EH (cell line): ENCODE results near the gene PRPS1L1.

ENCODE experiments used
- DNase-seq: peaks from one replicate; pipeline ENCODE4 v3.0.0-alpha.2; 2015; ENCODE audit warnings: low read depth

The PRPS1L1 gene

DNA sequence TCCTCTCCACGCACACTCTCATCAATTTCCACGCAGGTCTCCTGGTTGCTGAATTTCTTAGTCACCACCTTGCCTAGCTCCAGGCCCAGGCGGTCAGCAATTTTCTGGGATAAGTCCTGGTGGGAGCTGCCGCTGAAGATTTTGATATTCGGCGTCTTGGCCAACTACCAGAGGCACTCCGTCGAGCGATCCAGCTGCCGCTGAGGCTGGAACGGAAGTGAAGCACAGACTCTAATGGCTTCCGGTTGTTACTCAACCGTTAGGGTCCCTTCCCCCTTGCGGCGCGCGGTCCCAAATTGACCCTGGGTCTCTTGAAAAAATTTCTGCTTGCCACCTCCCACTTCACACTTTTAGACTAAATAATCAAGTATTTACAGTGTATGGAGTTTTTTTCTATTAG lies at the start of gene PRPS1L1:
Gene PRPS1L1, minus strand, starts transcription at position 219 of the 400 bp plus-strand sequence.
- DNase-seq: no peak

GRCh38 chr7:18076461-18076860 lies 48.8 kb upstream of the PRPS1L1 start:
- DNase-seq: no peak

- DNase-seq: no peak
Measured at GRCh38 chr7:18068745-18069144, 41.1 kb upstream of the PRPS1L1 start.

DNA sequence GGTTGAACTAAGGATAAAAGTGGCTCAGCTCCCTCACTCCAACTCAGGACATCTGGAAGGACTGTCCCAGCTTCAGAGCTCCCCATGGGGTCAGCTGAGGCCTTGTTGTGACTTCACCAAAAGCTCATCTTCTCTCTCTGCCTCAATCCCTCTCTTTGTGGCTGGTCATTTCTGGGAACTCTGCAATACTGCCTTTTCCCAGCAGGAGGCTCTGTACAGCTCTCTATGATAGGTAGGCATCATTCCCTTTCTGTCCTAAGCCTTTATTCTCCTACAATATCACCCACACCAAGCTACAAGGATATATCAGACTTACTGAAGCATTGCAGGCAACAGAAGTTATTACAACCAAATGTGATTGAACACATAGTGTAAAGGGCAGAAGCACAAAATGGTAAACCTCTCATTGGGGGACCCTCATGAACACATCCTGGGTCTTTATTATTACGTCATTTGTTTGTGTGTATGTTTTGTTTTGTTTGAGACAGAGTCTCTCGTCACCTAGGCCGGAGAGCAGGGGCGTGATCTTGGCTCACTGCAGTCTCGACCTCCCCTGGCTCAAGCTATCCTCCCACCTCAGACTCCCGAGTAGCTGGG lies 36.7 kb upstream of the PRPS1L1 start:
- peak; percentile 30 for DNase-seq

DNA sequence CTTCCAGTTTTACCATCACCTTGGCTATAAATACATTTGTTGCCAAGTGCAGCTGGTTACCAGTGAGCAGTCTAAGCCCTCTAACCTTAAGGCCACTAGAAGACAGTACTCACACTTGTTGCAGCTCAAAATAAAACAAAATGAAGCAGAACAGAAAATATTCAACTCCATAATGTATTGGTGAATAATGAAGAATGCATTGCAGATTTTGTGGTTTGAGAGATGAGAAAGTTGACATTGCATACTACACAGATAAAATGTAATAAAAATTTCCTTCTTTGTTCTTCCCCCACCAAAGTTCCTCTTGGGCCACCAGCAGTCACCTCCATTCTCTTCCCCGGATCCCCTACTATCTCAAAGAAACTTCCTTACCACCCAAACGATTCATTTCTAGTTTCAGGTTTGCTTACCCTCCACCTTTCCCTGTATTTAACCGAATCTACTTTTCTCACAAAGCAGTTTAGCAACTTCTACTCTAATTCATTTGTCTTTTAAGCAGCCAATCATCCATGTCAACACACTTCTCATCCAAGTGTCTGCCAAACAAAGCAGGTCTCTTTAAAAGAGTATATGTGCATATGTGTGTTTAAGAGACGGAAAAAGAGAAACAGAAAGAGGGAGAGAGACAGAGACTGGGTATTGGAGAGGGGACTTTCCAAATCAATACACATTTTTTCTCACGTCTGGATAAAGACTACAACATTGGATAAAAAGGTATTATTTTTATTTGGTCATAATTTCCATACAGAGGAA lies 35.7 kb upstream of the PRPS1L1 start:
- DNase-seq: no peak

DNA sequence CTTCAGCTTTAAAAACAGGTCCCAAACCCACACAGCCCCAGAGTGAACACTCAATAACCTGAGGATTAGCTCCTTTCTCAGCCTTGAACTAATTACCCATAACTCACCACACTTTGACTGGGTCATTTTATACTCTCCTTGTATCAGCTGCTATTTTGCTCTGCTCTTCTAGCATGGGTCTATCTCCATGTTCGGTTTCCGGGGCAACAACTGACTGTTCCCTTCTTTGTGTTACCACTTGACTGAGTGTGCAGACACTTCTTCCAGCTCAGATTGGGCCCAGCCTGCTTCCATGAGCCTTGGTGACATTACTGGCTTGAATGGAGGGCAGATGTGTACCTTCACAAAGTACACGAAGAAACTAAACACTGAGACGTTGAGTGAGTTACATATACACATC lies 31.5 kb upstream of the PRPS1L1 start:
- DNase-seq: no peak

DNA sequence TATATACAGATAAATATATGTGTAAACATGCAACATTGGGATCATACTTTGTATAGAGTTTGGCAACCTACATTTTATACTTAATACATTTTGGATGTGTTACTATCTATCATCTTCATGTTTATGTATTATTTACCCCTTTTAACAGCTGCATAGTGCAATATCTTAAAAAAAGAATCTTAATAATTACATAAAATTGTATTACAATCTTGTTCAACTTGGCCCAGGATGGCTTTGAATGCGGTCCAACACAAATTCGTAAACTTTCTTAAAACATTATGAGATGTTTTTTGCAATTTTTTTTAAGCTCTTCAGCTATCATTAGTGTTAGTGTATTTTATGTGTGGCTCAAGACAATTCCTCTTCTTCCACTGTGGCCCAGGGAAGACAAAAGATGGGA lies 26.3 kb upstream of the PRPS1L1 start:
- DNase-seq: no peak

DNA sequence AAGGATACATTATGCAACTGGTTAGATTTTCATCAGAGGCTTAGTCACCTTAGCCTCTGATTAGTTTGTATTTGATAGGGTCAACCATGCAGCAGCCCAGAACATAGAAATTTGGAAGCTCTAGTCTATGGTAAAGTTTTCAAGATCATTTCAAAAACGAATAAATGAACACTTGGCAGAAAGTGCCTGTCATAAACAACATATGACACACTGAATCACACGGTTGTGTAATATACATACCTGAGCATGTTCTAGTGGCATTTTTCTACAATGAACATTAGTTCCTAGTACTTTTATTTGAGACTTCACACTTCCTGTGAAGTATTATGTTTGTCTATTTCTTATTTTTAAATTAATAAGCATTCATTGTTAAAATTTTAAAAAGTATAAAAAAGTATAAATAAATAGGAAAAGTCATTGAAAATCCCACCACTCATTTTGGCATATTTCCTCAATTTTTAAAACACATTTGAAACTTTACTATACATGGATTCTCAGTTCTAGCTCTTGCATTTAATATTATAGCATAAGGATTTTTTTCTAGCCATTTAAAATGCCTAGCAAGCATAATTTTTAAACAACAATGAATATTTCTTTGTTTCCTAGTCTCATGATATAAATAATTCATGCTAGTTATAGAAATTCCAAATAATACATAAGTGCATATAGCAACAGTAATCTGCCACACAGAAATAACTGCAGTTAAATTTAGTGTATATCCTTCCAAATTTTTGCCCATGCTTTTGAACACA lies 25.7 kb upstream of the PRPS1L1 start:
- no peak for DNase-seq

- no peak for DNase-seq
Measured at GRCh38 chr7:18049262-18049661, 21.6 kb upstream of the PRPS1L1 start.

DNA sequence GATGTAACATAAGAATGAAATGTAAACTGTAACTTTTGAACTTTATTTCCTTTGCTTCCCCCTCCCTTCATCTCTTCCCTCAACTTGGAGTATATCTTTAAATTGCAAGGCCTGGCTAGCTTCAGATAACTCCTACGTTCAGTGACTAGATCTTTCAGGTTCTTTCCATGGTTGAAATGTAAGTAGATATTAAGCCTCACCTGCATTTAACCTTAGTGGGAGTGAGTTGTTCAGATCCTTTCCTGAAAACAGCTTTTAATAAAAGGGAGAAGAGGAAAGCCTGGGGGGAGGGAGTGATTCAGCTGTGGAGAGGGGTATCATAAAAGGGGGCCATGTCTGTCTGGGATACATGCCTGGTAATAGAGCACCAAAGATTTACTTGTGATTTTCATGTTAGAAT lies 19.0 kb upstream of the PRPS1L1 start:
- DNase-seq: no peak

DNA sequence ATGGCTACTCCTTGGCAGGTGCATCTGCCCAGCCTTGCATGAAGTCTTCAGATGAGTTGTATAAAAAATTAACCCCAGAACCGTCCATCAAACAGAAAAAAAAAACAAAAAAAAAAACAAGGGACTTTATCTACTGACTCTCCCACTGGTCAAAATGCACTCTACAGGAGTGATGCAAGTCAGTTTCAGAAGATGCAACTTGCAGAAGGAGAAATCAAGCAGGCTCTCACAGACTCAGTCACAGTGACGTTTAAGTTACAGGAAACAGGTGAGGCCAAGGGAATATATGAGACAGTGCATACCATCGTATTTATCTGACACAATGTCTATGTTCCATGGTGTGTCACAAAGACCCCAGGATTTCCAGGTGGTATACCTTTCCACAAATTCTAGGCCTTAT lies 17.5 kb upstream of the PRPS1L1 start:
- DNase-seq: no peak

GRCh38 chr7:18041191-18041590 lies 13.5 kb upstream of the PRPS1L1 start:
- DNase-seq: no peak

- DNase-seq: peak; percentile 82
Measured at GRCh38 chr7:18040196-18040595, 12.6 kb upstream of the PRPS1L1 start.

DNA sequence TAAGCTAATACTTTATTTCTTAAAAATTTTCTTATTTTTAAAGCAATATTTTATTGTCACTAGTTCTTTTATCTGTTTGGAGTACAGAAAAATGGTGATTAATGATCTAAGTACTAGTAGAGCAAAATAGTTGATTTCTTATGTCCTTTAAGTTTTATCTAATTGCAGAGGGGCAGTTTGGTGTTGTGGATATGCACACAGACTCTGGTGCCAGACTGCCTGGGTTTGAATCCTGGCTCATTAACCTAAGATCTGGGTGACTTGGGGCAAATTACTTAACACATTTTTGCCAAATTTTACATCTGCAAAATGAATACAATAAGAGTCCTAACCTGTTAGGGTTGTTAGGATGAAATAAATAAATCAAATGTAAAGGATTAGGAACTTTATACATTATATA lies 10.7 kb upstream of the PRPS1L1 start:
- DNase-seq: no peak

- no peak for DNase-seq
Measured at GRCh38 chr7:18037609-18038008, 10.0 kb upstream of the PRPS1L1 start.

DNA sequence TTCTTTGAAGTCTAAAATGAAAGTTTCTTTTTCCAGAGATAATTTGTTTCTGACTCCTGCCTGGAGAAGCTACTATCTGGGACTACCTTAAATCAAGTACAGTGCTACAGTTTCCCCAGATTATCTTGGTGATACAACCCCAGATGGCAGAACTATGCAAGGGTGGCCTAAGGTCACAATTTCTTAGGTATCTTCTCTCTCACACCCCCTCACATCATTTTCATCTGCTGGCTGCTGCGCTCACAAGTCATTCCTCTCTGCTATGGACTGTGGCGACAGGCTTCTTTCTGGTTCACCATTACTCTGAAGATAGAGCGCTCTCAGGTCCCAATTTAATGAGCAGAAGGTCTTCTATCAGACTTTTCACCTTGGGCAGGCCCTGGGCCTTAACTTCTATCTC lies 9.1 kb upstream of the PRPS1L1 start:
- DNase-seq: no peak

DNA sequence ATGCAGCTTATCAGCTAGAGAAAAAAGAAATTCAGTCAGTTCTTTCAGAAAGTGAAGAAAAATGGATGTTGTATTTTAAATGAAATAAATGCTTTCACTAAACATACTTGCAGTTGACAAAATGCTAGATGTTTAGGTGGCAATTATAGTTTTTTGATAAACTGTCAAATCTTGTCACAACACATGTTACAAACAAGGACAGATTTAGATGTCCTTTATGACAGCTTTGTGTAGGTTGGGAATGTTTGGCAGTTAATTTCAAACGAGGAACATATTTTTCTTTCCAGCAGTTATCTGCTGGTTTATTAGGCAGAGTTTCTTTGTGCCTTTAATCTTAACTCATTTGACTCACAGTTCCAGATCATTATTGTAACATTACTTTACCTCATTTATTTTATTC lies 3.1 kb upstream of the PRPS1L1 start:
- no peak for DNase-seq

DNA sequence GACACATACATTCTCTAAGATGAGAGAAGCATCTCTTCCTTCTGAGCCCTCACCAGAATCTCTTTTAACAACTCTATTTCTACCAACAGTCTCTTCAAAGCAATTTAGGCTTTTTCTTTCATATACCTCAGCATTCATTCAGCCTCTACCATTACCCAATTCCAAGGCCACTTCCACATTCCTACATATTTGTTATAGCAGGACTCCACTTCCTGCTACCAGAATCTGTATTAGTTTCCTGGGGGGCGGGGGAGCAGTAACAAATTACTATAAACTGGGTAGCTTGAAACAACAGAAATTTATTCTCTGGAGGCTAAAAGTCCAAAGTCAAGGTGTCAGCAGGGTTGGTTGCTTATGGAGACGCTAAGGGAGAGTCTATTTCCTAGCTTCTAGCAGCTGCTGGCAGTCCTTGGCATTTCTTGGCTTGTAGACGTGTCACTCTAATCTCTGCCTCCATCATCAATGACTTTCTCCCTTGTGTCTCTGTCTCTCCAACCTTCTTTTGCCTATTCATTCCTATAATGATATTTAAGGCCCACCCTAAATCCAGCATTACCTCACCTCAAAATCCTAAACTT lies 7.4 kb downstream of the PRPS1L1 start:
- DNase-seq: peak; percentile 50

- peak; percentile 62 for DNase-seq
Measured at GRCh38 chr7:18019555-18019954, 8.1 kb downstream of the PRPS1L1 start.

DNA sequence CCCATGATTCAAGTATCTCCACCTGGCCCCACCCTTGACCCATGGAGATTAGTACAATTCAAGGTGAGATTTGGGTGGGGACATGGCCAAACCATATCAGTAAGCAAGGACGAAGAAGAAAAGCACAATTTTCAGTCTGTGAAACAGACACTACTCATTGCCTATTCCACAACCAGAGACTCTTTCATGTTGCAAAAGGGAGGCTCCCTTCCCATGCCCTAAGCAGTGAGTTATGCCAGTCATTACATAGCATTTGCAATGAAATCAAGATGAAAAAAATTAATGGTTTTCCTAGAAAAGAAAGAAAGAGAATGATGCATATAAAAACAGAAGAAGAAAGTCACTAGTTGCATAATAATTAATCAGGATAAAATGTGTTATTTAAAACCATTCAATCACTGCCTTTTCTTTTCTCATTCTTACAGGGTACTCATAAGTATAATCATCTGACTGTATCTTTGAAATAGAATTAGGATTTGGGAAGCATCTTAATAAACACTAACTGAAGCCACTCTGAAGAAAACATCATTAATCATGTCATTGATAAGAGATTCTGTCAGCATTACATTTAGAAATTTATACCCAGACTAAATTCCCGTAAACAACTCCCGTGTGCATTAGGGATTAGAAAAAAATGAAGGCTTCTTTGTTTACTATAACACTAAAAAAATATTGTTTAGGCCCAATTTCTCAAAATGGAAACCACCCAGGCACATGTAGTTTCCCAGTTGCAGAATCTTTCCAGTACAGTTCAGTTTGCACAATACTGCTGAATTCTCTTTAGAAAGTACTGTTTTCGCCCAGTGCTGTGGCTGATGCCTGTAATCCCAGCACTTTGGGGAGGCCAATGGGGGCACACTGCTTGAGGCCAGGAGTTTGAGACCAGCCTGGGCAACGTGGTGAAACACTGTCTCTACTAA lies 9.1 kb downstream of the PRPS1L1 start:
- no peak for DNase-seq

DNA sequence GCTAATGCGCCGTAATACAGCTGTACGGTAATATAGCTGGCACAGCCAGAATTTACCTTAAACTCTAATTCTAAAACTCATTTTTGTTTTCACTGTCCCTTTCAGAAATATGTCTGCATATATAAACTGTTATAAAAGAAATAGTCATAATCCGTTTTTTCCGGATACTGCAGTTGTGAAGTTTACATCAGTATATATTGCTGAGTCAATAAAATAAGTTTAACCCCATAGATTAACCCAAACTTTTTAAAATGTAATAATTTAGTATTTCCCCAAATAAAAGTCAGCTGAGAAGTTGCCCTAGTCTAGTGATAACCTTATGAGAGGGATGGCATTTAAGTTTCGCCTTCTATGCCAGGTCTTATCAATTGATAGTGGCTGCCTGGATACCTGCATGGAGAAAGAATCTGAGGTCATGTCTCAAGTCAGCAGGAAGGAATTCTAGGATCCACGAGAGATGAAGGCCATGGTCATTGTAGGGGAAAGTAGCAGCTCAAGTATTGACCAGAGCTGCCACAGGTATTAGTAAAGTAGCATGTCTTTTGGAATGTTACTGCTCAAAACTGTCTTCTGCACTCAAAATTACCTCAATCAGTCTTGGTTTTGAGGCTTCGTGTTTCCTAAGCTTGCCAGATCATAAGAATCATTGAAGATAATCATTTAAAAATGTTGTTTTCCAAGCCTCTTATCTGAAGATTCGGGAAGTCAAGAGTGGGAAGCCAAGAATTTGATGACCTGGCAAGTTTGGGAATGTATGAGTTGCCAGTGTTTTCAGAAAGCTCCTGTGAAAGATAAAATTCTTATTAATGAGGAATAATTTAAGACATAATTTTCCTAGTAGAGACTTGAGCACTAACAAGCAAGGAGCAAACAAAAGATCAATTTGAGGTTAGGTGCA lies 10.8 kb downstream of the PRPS1L1 start:
- no peak for DNase-seq
